WERI-Rb-1 (cell line): ENCODE results near the gene USP49.

Source experiments
- DNase-seq: peaks from one replicate; pipeline ENCODE4 v3.0.0-alpha.2; 2020
- H3K27ac ChIP-seq: fragments of 250-450 bp; sonication (Bioruptor Pico); 2 replicates; pipeline ENCODE4 v1.5.1; 2020; ENCODE audit warnings: mild to moderate bottlenecking, moderate library complexity
- H3K27me3 ChIP-seq: fragments of 250-450 bp; sonication (Bioruptor Pico); 2 replicates; pipeline ENCODE4 v1.5.1; 2021; ENCODE audit warnings: mild to moderate bottlenecking, low read depth, moderate library complexity; ENCODE audit not compliant: insufficient read depth, severe bottlenecking
- H3K36me3 ChIP-seq: fragments of 250-450 bp; sonication (Bioruptor Pico); 2 replicates; pipeline ENCODE4 v1.5.1; 2020; ENCODE audit warnings: mild to moderate bottlenecking, moderate library complexity
- H3K4me3 ChIP-seq: 2 replicates; pipeline ENCODE4 v1.5.1; 2011; ENCODE audit warnings: low read depth, mild to moderate bottlenecking, control low read depth, low read length
- H3K9me3 ChIP-seq: fragments of 250-450 bp; sonication (Bioruptor Pico); 2 replicates; pipeline ENCODE4 v1.5.1; 2021; ENCODE audit warnings: mild to moderate bottlenecking, moderate library complexity; ENCODE audit not compliant: severe bottlenecking
- TF ChIP-seq, protein P1 (sequence below): IDR thresholded peaks from 2 replicates; pipeline ENCODE4 v1.5.1; 2011; ENCODE audit warnings: low read depth, mild to moderate bottlenecking, control low read depth, inconsistent platforms, low read length

USP49 gene

GRCh38 chr6:41920921-41921711 lies 25.9 kb upstream of the USP49 start, which contains the start of the genes BYSL and MED20:
Gene BYSL, plus strand, starts transcription at chr6:41921499. Its CDS starts 64 bp downstream, at chr6:41921563.
Gene MED20, minus strand, starts transcription at chr6:41921139. Its CDS starts 121 bp downstream, at chr6:41921018.
- Histone ChIP-seq H3K27me3 (no peaks in the 10 kb centered on the region), H3K27ac (peak within 1 kb of the TSS; percentile 99), H3K9me3 (no peaks in the 10 kb centered on the region), H3K4me3 (peak within 1 kb of the TSS; percentile 68), H3K36me3 (peaks cover 54% of the 10 kb centered on the region)
- TF ChIP-seq, protein P1, sequence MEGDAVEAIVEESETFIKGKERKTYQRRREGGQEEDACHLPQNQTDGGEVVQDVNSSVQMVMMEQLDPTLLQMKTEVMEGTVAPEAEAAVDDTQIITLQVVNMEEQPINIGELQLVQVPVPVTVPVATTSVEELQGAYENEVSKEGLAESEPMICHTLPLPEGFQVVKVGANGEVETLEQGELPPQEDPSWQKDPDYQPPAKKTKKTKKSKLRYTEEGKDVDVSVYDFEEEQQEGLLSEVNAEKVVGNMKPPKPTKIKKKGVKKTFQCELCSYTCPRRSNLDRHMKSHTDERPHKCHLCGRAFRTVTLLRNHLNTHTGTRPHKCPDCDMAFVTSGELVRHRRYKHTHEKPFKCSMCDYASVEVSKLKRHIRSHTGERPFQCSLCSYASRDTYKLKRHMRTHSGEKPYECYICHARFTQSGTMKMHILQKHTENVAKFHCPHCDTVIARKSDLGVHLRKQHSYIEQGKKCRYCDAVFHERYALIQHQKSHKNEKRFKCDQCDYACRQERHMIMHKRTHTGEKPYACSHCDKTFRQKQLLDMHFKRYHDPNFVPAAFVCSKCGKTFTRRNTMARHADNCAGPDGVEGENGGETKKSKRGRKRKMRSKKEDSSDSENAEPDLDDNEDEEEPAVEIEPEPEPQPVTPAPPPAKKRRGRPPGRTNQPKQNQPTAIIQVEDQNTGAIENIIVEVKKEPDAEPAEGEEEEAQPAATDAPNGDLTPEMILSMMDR, result peak; percentile 98
- peak; percentile 98 for DNase-seq

DNA sequence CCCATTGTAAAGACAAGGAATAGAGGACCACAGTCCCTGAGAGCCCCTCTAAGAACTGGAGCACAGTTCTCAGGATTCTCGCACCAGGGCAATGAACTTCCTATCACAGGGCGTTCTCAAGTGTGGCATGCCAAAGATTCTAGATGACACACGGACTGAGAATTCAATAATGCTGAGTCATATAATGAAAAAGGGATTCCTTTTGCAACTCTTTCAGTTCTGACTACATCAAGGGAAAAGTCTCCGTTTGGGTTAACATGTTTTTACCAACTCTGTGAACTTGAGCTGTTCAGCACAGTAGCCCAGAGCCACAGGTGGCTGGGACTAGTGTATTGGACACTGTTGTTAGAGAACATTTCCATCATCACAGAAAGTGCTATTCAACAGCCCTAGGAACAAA lies 22.4 kb upstream of the USP49 start:
- H3K27me3 ChIP-seq, result no peaks in the 10 kb centered on the region
- no peak overlapping the region for H3K27ac ChIP-seq
- peaks cover 60% of the 10 kb centered on the region for H3K36me3 ChIP-seq
- no peak for DNase-seq
- H3K9me3 ChIP-seq, result no peaks in the 10 kb centered on the region
- no peak overlapping the region for H3K4me3 ChIP-seq
- TF ChIP-seq, protein P1, result no peak

DNA sequence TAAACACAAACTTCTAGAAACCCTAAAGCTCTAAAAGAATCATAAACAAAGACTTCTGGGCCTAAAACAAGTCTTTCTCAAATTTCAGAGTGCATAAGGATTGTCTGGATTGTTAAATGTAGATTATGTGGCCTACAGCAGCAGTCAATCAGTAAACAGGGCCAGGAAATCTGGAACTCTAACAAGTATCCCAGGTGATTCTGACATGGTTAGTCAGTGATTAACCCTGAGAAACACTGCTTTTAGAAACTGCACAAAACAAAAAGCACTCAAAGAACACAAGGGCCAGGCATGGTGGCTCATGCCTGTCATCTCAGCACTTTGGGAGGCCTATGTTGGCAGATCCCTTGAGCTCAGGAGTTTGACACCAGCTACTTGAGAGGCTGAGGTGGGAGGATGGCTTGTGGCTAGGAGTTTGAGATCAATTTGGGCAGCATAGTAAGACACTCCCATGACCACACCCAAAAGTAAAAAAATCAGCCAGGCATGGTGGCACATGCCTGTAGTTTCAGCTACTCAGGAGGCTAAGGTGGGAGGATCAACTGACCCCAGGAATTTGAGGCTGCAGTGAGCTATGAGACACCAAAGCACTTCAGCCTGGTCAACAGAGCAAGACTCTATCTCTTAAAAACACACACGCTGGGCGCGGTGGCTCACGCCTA lies 19.8 kb upstream of the USP49 start:
- H3K27me3 ChIP-seq, result no peaks in the 10 kb centered on the region
- TF ChIP-seq, protein P1, result no peak
- H3K27ac ChIP-seq, result no peak overlapping the region
- peaks cover 65% of the 10 kb centered on the region for H3K36me3 ChIP-seq
- H3K4me3 ChIP-seq, result no peak overlapping the region
- DNase-seq, result no peak
- no peaks in the 10 kb centered on the region for H3K9me3 ChIP-seq

DNA sequence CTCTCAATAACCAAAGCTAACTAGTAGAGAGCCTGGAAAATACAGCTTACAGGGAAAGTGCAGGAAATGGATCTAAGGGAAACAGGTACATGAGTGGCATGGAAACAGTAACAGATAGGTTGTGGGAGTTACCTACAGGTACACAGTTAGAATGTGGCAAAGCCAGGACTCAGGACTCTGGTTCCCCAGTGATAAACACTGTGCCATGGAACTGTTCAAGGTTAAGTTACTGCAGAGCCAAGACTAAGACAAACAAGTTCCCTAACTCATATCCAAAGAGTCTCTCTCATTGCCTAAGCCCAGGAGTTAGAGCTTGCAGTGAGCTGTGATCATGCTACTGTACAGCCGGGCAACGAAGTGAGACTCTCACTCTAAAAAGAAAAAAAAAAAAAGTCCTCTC lies 19.2 kb upstream of the USP49 start:
- TF ChIP-seq, protein P1, result no peak
- H3K4me3 ChIP-seq, result no peak overlapping the region
- DNase-seq, result no peak
- no peak overlapping the region for H3K27ac ChIP-seq
- peaks cover 71% of the 10 kb centered on the region for H3K36me3 ChIP-seq
- no peaks in the 10 kb centered on the region for H3K27me3 ChIP-seq
- no peaks in the 10 kb centered on the region for H3K9me3 ChIP-seq

GRCh38 chr6:41909727-41910126 lies 14.6 kb upstream of the USP49 start:
- H3K27me3 ChIP-seq, result no peaks in the 10 kb centered on the region
- H3K9me3 ChIP-seq, result no peaks in the 10 kb centered on the region
- H3K4me3 ChIP-seq, result no peak overlapping the region
- DNase-seq, result no peak
- H3K36me3 ChIP-seq, result peaks cover 85% of the 10 kb centered on the region
- TF ChIP-seq, protein P1, result no peak
- no peak overlapping the region for H3K27ac ChIP-seq
